ENCODE measurements around the gene EGFL8.

EGFL8 gene

GRCh38 chr6:32147401-32148132, 16.8 kb upstream of the EGFL8 start:
- DNase-seq, result no peak

- peak; percentile 49 for DNase-seq
Measured at GRCh38 chr6:32148289-32149091, 15.9 kb upstream of the EGFL8 start.

- no peak for DNase-seq
Measured at GRCh38 chr6:32149092-32149755, 15.2 kb upstream of the EGFL8 start.

- DNase-seq, result no peak
Measured at GRCh38 chr6:32149932-32150870, 14.2 kb upstream of the EGFL8 start.

- DNase-seq, result no peak
Measured at GRCh38 chr6:32151181-32151862, 13.1 kb upstream of the EGFL8 start.

GRCh38 chr6:32151863-32152768, 12.3 kb upstream of the EGFL8 start, which contains the start of gene PRRT1:
TSS of gene PRRT1 (minus strand) at chr6:32151939. CDS start at chr6:32151827, 112 bp downstream.
- no peak for DNase-seq

- DNase-seq, result no peak
Measured at GRCh38 chr6:32152769-32153563, 11.4 kb upstream of the EGFL8 start.

GRCh38 chr6:32153564-32154513, 10.6 kb upstream of the EGFL8 start, which contains the start of gene PPT2:
TSS of gene PPT2 (plus strand) at chr6:32154141. CDS start at chr6:32154595, 454 bp downstream.
- DNase-seq, result peak; percentile 72

- peak; percentile 73 for DNase-seq
Measured at GRCh38 chr6:32154514-32155161, 9.8 kb upstream of the EGFL8 start.

GRCh38 chr6:32156891-32157290, 7.5 kb upstream of the EGFL8 start:
- no peak for DNase-seq

- DNase-seq, result no peak
Measured at GRCh38 chr6:32158052-32158451, 6.3 kb upstream of the EGFL8 start.

GRCh38 chr6:32163559-32164258, 686 bp upstream of the EGFL8 start:
- no peak for DNase-seq

- DNase-seq, result no peak
Measured at GRCh38 chr6:32166411-32167061, 2.1 kb downstream of the EGFL8 start.

- no peak for DNase-seq
Measured at GRCh38 chr6:32167154-32167760, 2.9 kb downstream of the EGFL8 start.

- no peak for DNase-seq
Measured at GRCh38 chr6:32167761-32168262, 3.4 kb downstream of the EGFL8 start.

- DNase-seq, result no peak
Measured at GRCh38 chr6:32168350-32168749, 4.0 kb downstream of the EGFL8 start.

All from activated CD4-positive, alpha-beta T cell treated with anti-CD3 and anti-CD28 coated beads, Interleukin-10, Interleukin-2, amounts not matched to agents 100 ng/mL and 50 ng/mL, durations not matched to agents 16 hours and 8 hours (primary cell).